Esophagus muscularis mucosa (tissue), 4 donors: ENCODE measurements around the gene ITPR3.

Experiments used
- CTCF ChIP-seq, 3 experiments: fragments of 200-600 bp in 2 of 3; fragments of 450-650 bp in 1 of 3; sonication (generic) in 2 of 3; IDR thresholded peaks; one replicate each; pipeline ENCODE4 v1.5.1; 2017 to 2019; ENCODE audit warnings: antibody characterized with exemption in 3 of 3, mild to moderate bottlenecking in 2 of 3, moderate library complexity in 1 of 3
- EP300 ChIP-seq: sonication (generic); formaldehyde crosslinking; IDR thresholded peaks from one replicate; pipeline ENCODE4 v1.6.1; 2017; ENCODE audit warnings: antibody characterized with exemption
- POLR2A ChIP-seq: fragments of 450-650 bp; IDR thresholded peaks from one replicate; pipeline ENCODE4 v1.6.1; 2017; ENCODE audit warnings: antibody characterized with exemption, moderate library complexity, mild to moderate bottlenecking, low read depth
- POLR2AphosphoS5 ChIP-seq, 2 donors: sonication (generic); formaldehyde crosslinking; IDR thresholded peaks; one replicate each; pipeline ENCODE4 v1.6.1; 2017; ENCODE audit warnings: antibody characterized with exemption in 2 of 2

- TF ChIP-seq CTCF (IDR thresholded peaks at IDR 0.05) (no peak), EP300 (no peak), POLR2AphosphoS5 (IDR thresholded peaks at IDR 0.05) (no peak), POLR2A (no peak)
Observed at GRCh38 chr6:33689879-33690278, 68.8 kb downstream of the ITPR3 start.
